ENCODE measurements around the gene PASD1.

DNA sequence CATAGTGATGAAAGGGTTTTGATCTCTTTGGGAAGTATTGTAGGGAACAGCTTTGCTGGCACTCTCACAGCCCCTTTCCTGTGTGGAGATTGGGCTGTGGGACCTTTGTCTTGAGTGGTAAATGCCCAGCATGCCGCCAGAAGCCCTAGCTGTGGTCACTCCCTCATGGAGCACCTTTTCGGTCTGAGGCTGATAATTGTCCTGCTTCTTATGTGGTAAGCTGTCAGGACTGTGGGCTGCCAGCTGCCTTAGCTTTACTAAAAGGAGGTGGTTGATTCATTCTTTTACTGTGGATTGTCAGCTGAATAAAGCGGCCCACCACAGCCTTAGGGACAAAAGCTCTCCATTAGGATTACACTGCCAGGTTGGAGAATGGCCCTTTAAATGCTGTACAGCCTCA is 7.1 kb downstream of the PASD1 start:
- TF ChIP-seq CTCF (IDR thresholded peaks at IDR 0.05) (no peak), ZFX (IDR thresholded peaks at IDR 0.05; ENCODE audit: borderline replicate concordance) (no peak)
